ENCODE measurements around the gene HAPLN3. TPM values are rescaled to one million over a fixed set of nuclear protein-coding genes. Genes with fewer than 3 reads are reported as not detected.

Gene HAPLN3
- total RNA-seq, 1 donor = 18.8 TPM

DNA sequence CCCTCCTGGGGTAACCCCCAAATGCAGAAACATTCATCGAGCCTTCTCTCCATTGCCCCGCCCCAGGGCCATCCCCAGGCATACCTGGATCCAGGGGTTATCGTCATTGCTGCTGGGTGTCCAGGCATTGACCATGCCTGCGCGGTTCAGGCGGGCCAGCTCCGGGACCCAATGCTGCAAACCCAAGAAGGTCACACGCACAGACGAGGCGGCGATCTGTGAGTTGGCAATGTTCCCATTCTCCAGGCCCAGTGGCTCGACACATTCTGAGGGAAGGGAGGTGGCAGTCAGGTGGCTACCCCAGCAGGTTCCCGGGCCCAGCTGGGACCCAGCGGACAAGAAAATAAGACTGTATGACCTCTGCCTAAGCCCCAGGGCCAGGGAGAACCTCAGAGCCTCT lies 11.8 kb upstream of the HAPLN3 start:
- no peaks in the 10 kb centered on the region for H3K27me3 ChIP-seq (ENCODE audit: insufficient read depth, low read length)
- H3K36me3 ChIP-seq (ENCODE audit: insufficient read depth, low read length) = peaks cover 86% of the 10 kb centered on the region
- H3K4me3 ChIP-seq (ENCODE audit: insufficient read depth, low read length) = no peak overlapping the region
- no peaks in the 10 kb centered on the region for H3K9me3 ChIP-seq (ENCODE audit: low read depth, low read length)
- H2AFZ ChIP-seq (ENCODE audit: low read length) = no peak overlapping the region
- no peak overlapping the region for H3K27ac ChIP-seq (ENCODE audit: low read depth, low read length)
- no peak for TF ChIP-seq CTCF (IDR thresholded peaks at IDR 0.05; ENCODE audit: extremely low read depth, low read depth, low read length)
- H3K79me2 ChIP-seq (ENCODE audit: insufficient read depth, low read length) = peaks cover 61% of the 10 kb centered on the region
- no peak for DNase-seq (ENCODE audit: insufficient read length, low spot score, missing footprints)
- H3K4me1 ChIP-seq (ENCODE audit: insufficient read depth, low read length) = peaks cover 39% of the 10 kb centered on the region
- peaks cover 66% of the 10 kb centered on the region for H4K20me1 ChIP-seq (ENCODE audit: insufficient read depth, low read length)
- H3K4me2 ChIP-seq (ENCODE audit: insufficient read depth, low read length) = no peak overlapping the region

GRCh38 chr15:88906551-88906950 lies 11.2 kb upstream of the HAPLN3 start:
- Histone ChIP-seq H2AFZ (ENCODE audit: low read length) (no peak overlapping the region), H4K20me1 (ENCODE audit: insufficient read depth, low read length) (peaks cover 68% of the 10 kb centered on the region), H3K36me3 (ENCODE audit: insufficient read depth, low read length) (peaks cover 91% of the 10 kb centered on the region)

GRCh38 chr15:88906130-88906529 lies 10.8 kb upstream of the HAPLN3 start:
- peaks cover 70% of the 10 kb centered on the region for H4K20me1 ChIP-seq (ENCODE audit: insufficient read depth, low read length)
- H3K4me2 ChIP-seq (ENCODE audit: insufficient read depth, low read length) = no peak overlapping the region
- DNase-seq (ENCODE audit: insufficient read length, low spot score, missing footprints) = peak; percentile 21
- no peak for TF ChIP-seq CTCF (IDR thresholded peaks at IDR 0.05; ENCODE audit: extremely low read depth, low read depth, low read length)
- peaks cover 95% of the 10 kb centered on the region for H3K36me3 ChIP-seq (ENCODE audit: insufficient read depth, low read length)
- no peaks in the 10 kb centered on the region for H3K9me3 ChIP-seq (ENCODE audit: low read depth, low read length)
- H3K4me3 ChIP-seq (ENCODE audit: insufficient read depth, low read length) = no peak overlapping the region
- no peaks in the 10 kb centered on the region for H3K27me3 ChIP-seq (ENCODE audit: insufficient read depth, low read length)
- no peak overlapping the region for H2AFZ ChIP-seq (ENCODE audit: low read length)
- no peak overlapping the region for H3K27ac ChIP-seq (ENCODE audit: low read depth, low read length)
- peaks cover 58% of the 10 kb centered on the region for H3K79me2 ChIP-seq (ENCODE audit: insufficient read depth, low read length)
- H3K4me1 ChIP-seq (ENCODE audit: insufficient read depth, low read length) = peaks cover 35% of the 10 kb centered on the region

More at GRCh38 chr15:88906551-88906950, 11.2 kb upstream of the HAPLN3 start:
- Histone ChIP-seq H3K79me2 (ENCODE audit: insufficient read depth, low read length) (peaks cover 60% of the 10 kb centered on the region), H3K4me3 (ENCODE audit: insufficient read depth, low read length) (no peak overlapping the region), H3K9me3 (ENCODE audit: low read depth, low read length) (no peaks in the 10 kb centered on the region), H3K27ac (ENCODE audit: low read depth, low read length) (no peak overlapping the region), H3K4me1 (ENCODE audit: insufficient read depth, low read length) (peaks cover 34% of the 10 kb centered on the region), H3K4me2 (ENCODE audit: insufficient read depth, low read length) (no peak overlapping the region), H3K27me3 (ENCODE audit: insufficient read depth, low read length) (no peaks in the 10 kb centered on the region)
- peak; percentile 5 for DNase-seq (ENCODE audit: insufficient read length, low spot score, missing footprints)
- TF ChIP-seq CTCF (IDR thresholded peaks at IDR 0.05; ENCODE audit: extremely low read depth, low read depth, low read length) = no peak

- Histone ChIP-seq H3K27ac (ENCODE audit: low read depth, low read length) (peak overlapping the region; percentile 29), H2AFZ (ENCODE audit: low read length) (no peak overlapping the region), H3K36me3 (ENCODE audit: insufficient read depth, low read length) (peaks cover 97% of the 10 kb centered on the region)
Observed at GRCh38 chr15:88905576-88905975, 10.2 kb upstream of the HAPLN3 start.

More at GRCh38 chr15:88905576-88905975, 10.2 kb upstream of the HAPLN3 start:
- H3K27me3 ChIP-seq (ENCODE audit: insufficient read depth, low read length) = no peaks in the 10 kb centered on the region
- TF ChIP-seq CTCF (IDR thresholded peaks at IDR 0.05; ENCODE audit: extremely low read depth, low read depth, low read length) = no peak
- H3K4me2 ChIP-seq (ENCODE audit: insufficient read depth, low read length) = no peak overlapping the region
- H3K79me2 ChIP-seq (ENCODE audit: insufficient read depth, low read length) = peaks cover 53% of the 10 kb centered on the region
- no peaks in the 10 kb centered on the region for H3K9me3 ChIP-seq (ENCODE audit: low read depth, low read length)
- H3K4me3 ChIP-seq (ENCODE audit: insufficient read depth, low read length) = no peak overlapping the region
- peaks cover 35% of the 10 kb centered on the region for H3K4me1 ChIP-seq (ENCODE audit: insufficient read depth, low read length)
- H4K20me1 ChIP-seq (ENCODE audit: insufficient read depth, low read length) = peaks cover 65% of the 10 kb centered on the region
- DNase-seq (ENCODE audit: insufficient read length, low spot score, missing footprints) = no peak

Data from osteoblast (primary cell).